ENCODE measurements around the gene LINC00237. TPM values are rescaled to one million over a fixed set of nuclear protein-coding genes. Genes with fewer than 3 reads are reported as not detected.
A peak's percentile ranks its signal among the peaks of the same experiment; 100 is the strongest.

The LINC00237 gene
- total and polyA plus RNA-seq, 9 of the 15 experiments (the other 6 are each of a cell fraction or from before 2014, with no cell fraction given): not detected

DNA sequence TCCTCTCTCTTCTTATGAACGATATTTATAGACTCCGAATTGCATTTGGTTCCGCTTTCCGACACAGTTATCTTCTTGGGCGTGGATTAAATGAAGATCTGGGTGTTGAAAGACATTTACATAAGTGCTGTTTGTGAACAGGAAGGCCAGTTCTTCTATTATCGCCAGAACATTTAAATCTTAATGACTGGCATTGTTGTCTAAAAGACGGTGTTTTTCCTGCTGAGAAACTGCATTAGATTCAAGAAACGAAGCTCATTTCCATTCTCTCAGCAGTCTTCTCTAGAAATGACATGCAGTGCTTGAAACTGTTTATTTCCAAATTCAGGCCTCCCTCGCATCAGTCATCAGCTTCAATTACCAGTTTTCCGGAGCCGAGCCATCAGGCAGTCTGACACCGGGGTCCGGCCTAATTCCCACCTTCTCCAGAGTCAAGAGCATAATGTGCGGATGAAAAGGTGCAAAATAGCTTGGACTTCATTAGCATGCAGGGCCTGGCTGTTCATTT lies 16.0 kb downstream of the LINC00237 start:
- Histone ChIP-seq H3K36me3 (ENCODE audit: control insufficient read depth, insufficient read depth, low read length) (no peaks in the 10 kb centered on the region), H4K20me1 (replicated peaks; ENCODE audit: control insufficient read depth, insufficient read depth, low read length) (no peaks in the 10 kb centered on the region), H3K4me1 (replicated peaks in 1 of 2; ENCODE audit: control insufficient read depth in 2 of 2, insufficient read depth in 2 of 2, low read length in 2 of 2) (no peaks in the 10 kb centered on the region; a peak in 1 of 5 replicates), H3K9me1 (ENCODE audit: control insufficient read depth, insufficient read depth, low read length) (no peaks in the 10 kb centered on the region), H3K4me2 (ENCODE audit: insufficient read depth, low read length) (no peak overlapping the region; the same call in 1 of the 2 replicates), H2AFZ (ENCODE audit: low read depth, low read length) (no peak overlapping the region), H3K9ac (ENCODE audit: insufficient read depth in 1 of 2, low read depth in 2 of 2, low read length in 2 of 2) (no peak overlapping the region), H3K9me3 (replicated peaks; ENCODE audit: control insufficient read depth, insufficient read depth, low read depth, low read length) (no peaks in the 10 kb centered on the region), H3K4me3 (no peak overlapping the region), H3K27ac (ENCODE audit: extremely low read depth, low read depth, low read length) (no peak overlapping the region), H3K79me2 (ENCODE audit: control insufficient read depth, insufficient read depth, low read length) (no peaks in the 10 kb centered on the region), H3K27me3 (ENCODE audit: control insufficient read depth in 2 of 2, insufficient read depth in 2 of 2, low read length in 2 of 2) (peaks cover 5 to 8% of the 10 kb centered on the region in 2 experiments; a peak in 3 of 5 replicates)
- no peak for DNase-seq (ENCODE audit: extremely low read depth in 1 of 4, low spot score in 3 of 4)
- POLR2A ChIA-PET: interaction anchor here (0.7 kb wide), 1 partner anchor 181 kb away, joined by 3 read pairs; no protein-coding TSS in a partner anchor
- no peak for ATAC-seq
- 13% methylated on average over 13 of the region's 14 CpGs for WGBS (ENCODE audit: insufficient coverage, low coverage, missing lambda C conversion rate)
- intact Hi-C loops (cut with micrococcal nuclease) (no loop called here), in situ Hi-C loops (cut with MboI) (no loop called here)
- no peak for FAIRE-seq
- CTCF ChIA-PET (ENCODE audit: low intra/inter-chr PET ratio): no interaction called here
- no TSS peak for BruUV-seq (replicated peaks)
- TF ChIP-seq GATAD2A (IDR thresholded peaks at IDR 0.05) (no peak), SIX5 (IDR thresholded peaks at IDR 0.05; ENCODE audit: borderline replicate concordance in 1 of 2, insufficient read depth in 1 of 2, low read depth in 1 of 2, low read length in 2 of 2) (no peak), POU5F1 (IDR thresholded peaks at IDR 0.05; ENCODE audit: borderline replicate concordance, low read depth, low read length, partially characterized antibody) (no peak), DNMT1 (IDR thresholded peaks at IDR 0.05) (no peak), TFAM (CRISPR knock-in tag; conservative IDR thresholded peaks at IDR 0.05) (no peak), MEF2D (tag; conservative IDR thresholded peaks at IDR 0.05; ENCODE audit: low read depth) (peak; percentile 23; the same call in 1 of the 2 replicates), NFXL1 (CRISPR knock-in tag; IDR thresholded peaks at IDR 0.05) (no peak), BRD9 (IDR thresholded peaks at IDR 0.05; ENCODE audit: low read depth, partially characterized antibody) (no peak), GABPB2 (CRISPR knock-in tag; conservative IDR thresholded peaks at IDR 0.05) (no peak), SOX6 (IDR thresholded peaks at IDR 0.05) (peak; percentile 53; the same call in 1 of the 2 replicates)
- TF ChIP-seq, protein P1, sequence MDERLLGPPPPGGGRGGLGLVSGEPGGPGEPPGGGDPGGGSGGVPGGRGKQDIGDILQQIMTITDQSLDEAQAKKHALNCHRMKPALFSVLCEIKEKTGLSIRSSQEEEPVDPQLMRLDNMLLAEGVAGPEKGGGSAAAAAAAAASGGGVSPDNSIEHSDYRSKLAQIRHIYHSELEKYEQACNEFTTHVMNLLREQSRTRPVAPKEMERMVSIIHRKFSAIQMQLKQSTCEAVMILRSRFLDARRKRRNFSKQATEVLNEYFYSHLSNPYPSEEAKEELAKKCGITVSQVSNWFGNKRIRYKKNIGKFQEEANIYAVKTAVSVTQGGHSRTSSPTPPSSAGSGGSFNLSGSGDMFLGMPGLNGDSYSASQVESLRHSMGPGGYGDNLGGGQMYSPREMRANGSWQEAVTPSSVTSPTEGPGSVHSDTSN (CRISPR knock-in tag; IDR thresholded peaks at IDR 0.05; ENCODE audit: low read depth): no peak
- TF ChIP-seq, protein P1 (tag; conservative IDR thresholded peaks at IDR 0.05; ENCODE audit: low read depth): peak; percentile 70
- TF ChIP-seq, protein P2, sequence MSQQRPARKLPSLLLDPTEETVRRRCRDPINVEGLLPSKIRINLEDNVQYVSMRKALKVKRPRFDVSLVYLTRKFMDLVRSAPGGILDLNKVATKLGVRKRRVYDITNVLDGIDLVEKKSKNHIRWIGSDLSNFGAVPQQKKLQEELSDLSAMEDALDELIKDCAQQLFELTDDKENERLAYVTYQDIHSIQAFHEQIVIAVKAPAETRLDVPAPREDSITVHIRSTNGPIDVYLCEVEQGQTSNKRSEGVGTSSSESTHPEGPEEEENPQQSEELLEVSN (IDR thresholded peaks at IDR 0.05; ENCODE audit: borderline replicate concordance in 1 of 2, extremely low read depth in 1 of 2, insufficient read depth in 1 of 2, insufficient read length in 1 of 2, low read depth in 1 of 2, low read length in 1 of 2, poor library complexity in 1 of 2, severe bottlenecking in 1 of 2): no peak
- TF ChIP-seq, protein P3, sequence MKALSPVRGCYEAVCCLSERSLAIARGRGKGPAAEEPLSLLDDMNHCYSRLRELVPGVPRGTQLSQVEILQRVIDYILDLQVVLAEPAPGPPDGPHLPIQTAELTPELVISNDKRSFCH (CRISPR knock-in tag; IDR thresholded peaks at IDR 0.05): no peak
- TF ChIP-seq, protein P3 (tag; IDR thresholded peaks at IDR 0.05): no peak
